ENCODE data around the gene RTRAF.

DNA sequence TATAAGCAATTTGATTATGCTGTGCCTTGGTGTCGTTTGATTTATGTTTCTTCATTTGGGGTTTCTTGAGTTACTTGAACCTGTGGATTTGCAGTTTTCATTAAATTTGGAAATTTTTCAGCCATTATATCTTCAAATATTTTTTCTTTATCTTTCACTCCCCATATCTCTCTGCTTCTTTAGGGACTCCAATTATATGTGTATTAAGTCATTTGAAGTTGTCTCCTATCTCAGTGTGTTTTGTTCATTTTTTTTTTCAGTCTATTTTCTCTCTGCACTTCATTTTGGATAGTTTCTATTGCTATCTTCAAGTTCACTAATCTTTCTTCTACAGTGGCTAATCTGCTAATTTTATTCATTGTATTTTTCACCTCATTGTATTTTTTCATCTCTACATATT lies 29.4 kb upstream of the RTRAF start:
- TF ChIP-seq, protein P1, sequence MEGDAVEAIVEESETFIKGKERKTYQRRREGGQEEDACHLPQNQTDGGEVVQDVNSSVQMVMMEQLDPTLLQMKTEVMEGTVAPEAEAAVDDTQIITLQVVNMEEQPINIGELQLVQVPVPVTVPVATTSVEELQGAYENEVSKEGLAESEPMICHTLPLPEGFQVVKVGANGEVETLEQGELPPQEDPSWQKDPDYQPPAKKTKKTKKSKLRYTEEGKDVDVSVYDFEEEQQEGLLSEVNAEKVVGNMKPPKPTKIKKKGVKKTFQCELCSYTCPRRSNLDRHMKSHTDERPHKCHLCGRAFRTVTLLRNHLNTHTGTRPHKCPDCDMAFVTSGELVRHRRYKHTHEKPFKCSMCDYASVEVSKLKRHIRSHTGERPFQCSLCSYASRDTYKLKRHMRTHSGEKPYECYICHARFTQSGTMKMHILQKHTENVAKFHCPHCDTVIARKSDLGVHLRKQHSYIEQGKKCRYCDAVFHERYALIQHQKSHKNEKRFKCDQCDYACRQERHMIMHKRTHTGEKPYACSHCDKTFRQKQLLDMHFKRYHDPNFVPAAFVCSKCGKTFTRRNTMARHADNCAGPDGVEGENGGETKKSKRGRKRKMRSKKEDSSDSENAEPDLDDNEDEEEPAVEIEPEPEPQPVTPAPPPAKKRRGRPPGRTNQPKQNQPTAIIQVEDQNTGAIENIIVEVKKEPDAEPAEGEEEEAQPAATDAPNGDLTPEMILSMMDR (IDR thresholded peaks at IDR 0.05; ENCODE audit: extremely low read depth in 1 of 2, insufficient read depth in 1 of 2, low read depth in 1 of 2, low read length in 2 of 2): no peak
- TF ChIP-seq POLR2A (IDR thresholded peaks at IDR 0.05; ENCODE audit: low read depth, low read length): no peak
- TF ChIP-seq, protein P2, sequence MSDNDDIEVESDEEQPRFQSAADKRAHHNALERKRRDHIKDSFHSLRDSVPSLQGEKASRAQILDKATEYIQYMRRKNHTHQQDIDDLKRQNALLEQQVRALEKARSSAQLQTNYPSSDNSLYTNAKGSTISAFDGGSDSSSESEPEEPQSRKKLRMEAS (IDR thresholded peaks at IDR 0.05; ENCODE audit: insufficient read depth, insufficient read length): no peak
- TF ChIP-seq POLR2AphosphoS5 (IDR thresholded peaks at IDR 0.05; ENCODE audit: insufficient read depth, low read depth, low read length): no peak

Measured in endothelial cell of umbilical vein (primary cell).